ENCODE data around the gene SGPP1.
"Not testable (repeated sequence)": the region's sequence is repeated elsewhere in the genome, so short reads cannot be mapped to it uniquely, and the experiment has no call there.

The SGPP1 gene

DNA sequence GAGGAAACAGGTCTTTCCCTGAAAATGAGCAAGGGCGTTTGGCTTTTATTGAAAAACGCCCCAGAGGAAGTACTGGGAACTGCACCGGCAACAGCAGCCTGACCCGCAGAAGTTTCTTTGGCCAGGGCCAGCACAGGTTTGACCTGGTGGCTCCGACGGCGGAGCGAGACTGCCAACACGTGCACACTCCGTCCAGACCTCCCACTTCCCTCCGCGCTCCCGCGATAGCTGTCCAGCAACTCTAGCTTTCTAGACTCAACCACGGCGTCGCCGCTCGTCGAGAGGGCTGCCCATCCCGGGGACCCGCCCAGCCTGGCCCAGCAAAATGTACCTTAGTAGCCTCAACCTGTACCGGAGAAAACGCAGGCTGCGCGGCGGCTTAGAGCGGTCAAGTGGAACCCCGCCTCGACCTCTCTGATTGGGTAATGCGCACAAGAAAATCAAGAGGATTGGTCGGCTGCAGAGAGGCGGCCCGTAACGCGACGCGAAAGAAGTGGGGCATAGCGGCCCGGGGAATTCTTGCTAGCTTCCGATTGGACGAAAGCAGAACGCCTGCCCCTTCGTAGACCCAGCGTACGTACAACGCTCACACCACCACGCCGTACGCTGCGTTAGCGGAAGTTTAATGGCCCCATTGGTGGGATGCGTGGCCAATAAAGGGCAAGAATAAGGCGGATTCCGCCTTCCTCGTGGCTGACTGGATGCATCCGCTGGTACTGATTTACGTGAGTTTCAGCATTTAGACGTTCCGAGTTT lies 86.2 kb downstream of the SGPP1 start, which contains the start of gene WDR89:
TSS of gene WDR89 (minus strand) at position 399 of the 756 bp plus-strand sequence. CDS start 41,929 bp downstream, outside the sequence.
- DNase-seq (ENCODE audit: low spot score) = peak; percentile 100
- FAIRE-seq = peak; percentile 99

DNA sequence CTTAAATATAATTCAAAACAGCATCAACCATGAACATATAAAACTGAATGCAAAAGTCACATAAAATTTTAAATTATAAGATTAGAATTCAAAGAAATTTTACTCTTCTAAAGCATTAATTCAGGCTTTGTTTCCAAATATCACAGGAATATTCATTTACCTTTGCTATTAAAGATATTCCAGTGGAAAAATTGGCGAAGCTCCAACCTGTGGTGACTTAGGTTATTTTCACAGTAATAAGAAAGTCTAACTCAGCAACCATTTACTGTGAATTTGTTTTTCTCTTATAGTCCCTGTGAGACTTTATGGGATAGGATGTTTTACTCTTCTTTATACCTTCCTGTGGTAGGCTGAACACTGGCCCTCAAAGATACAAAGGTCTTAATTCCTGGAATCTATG lies 89.4 kb downstream of the SGPP1 start:
- DNase-seq (ENCODE audit: low spot score) (no peak), FAIRE-seq (no peak)

DNA sequence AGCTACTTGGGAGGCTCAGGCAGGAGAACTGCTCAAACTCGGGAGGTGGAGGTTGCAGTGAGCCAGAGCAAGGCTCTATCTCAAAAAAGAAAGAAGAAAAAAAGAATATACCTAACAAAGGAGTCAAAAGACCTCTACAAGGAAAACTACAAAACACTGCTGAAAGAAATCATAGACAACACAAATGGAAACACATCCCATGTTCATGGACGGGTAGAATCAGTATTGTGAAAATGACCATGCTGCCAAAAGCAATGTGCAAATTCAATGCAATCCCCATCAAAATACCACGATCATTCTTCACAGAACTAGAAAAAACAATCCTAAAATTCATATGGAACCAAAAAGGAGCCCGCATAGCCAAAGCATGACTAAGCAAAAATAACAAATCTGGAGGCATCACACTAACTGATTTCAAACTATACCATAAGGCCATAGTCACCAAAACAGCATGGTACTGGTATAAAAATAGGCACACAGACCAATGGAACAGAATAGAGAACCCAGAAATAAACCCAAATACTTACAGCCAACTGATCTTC lies 91.7 kb downstream of the SGPP1 start:
- not testable (repeated sequence) for DNase-seq (ENCODE audit: low spot score); FAIRE-seq

All from urothelium cell line (cell line).